ENCODE measurements around the gene PLAGL2.

The PLAGL2 gene

DNA sequence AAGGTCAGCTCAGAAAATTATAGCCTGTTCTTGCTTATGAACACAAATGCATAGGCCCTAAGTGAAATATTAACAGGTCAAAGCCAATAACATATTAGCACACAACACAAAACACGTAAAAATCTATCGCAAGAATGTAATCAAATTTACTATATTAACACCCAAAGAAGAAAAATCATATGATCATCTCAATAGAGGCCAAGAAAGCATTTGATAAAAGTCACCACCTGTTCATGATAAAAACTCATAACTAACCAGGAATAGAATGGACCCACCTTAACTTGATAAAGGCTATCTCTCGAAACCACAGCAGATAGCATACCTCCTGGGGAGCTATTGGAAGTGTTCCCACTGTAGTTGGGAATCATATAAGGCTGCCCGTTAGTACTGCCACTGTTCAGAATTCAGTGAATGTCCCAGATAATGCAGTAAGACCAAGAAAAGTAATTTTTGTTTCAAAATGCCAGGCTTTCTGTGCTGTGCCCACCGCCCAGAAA, 21.8 kb upstream of the PLAGL2 start:
- DNase-seq: no peak

DNA sequence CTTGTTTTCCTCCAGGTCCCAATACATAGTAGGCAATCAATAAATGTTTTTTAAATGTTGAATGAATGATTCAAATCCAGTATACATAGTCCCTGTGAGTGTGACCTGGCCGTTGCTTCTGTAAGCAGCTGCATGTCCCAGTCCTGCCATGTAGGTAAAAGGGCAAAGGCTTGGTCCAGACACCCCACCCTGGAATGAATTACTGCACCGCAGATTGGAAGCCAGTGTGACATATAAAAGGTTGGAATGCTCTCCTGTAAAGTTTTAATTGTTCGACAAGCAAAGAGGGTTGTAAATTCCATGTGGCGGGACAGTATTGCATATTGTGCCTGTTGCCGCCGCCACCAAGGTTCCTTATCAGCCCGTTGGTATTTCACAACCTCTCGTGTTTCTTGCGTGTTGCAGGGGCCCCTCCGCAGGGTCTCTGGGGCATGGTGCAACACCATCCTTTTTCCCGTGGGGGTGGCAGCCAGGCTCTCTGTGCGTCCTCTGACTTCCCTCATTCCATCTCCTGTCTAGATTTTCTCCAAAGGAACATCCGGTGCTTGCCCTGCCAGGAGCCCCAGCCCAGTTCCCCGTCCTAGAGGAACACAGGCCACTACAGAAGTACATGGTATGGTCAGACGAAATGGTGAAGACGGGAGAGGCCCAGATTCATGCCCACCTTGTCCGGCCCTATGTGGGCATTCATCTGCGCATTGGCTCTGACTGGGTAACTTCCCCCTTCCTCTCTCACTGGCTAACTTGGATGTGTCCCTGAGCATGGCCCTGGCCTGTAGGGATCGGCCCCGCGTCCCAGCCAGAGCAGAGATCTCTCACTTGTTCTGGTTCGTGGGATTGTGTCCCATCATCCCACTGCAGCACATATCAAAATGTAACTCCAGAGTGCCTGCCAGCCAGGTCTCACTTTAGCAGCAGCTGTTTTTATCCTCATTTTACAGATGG, 20.5 kb upstream of the PLAGL2 start:
- no peak for DNase-seq

DNA sequence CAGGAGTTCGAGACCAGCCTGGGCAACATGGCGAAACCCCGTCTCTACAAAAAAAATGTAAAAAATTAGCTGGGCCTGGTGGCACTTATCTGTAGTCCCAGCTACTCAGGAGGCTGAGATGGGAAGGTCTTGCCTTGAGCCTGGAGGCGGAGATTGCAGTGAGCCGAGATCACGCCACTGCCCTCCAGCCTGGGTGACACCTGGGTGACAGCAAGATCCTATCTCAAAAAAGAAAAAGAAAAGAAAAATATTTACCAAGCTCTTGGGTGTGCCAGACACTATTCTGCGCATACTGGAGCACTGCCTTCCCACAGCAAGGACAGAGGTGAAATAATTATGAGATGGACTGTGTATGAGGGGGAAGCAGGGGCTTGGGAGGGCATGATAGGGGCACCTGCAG, 19.8 kb upstream of the PLAGL2 start:
- no peak for DNase-seq

DNA sequence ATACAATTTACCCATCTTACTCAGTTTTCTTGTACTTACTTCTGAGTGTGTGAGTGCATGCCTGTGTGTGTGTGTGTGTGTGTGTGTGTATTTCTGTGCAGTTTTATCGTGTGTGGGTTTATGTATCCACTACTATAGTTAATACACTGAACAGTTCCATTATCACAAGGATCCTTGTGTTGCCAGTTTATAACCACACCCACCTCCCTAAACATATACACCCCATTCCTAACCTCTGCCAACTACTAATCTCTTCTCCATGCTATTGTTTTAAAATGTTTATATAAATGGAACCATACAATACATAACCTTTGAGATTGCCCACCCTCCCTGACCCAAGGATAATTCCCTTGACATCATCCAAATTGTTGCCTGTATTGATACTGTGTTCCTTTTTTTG, 18.8 kb upstream of the PLAGL2 start:
- no peak for DNase-seq

DNA sequence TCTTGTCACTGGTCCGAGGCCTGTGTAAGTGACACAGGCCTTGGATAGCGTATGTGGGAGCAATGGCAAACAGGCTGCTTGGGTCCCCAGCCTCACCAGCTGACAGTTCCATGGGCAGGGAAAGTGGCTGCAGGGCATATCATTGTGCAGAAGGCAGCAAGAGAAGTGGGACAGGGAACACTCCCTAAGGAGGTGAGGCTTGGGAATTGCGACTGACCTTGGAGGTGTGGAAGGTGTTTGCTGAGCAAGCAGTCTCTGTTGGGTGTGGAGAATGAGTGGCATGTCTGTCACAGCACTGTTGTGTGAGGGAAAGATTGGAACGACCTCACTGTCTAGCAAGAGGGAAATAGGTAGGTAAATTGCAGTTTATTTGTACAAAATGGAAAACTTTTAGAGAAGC, 16.9 kb upstream of the PLAGL2 start:
- DNase-seq: no peak

DNA sequence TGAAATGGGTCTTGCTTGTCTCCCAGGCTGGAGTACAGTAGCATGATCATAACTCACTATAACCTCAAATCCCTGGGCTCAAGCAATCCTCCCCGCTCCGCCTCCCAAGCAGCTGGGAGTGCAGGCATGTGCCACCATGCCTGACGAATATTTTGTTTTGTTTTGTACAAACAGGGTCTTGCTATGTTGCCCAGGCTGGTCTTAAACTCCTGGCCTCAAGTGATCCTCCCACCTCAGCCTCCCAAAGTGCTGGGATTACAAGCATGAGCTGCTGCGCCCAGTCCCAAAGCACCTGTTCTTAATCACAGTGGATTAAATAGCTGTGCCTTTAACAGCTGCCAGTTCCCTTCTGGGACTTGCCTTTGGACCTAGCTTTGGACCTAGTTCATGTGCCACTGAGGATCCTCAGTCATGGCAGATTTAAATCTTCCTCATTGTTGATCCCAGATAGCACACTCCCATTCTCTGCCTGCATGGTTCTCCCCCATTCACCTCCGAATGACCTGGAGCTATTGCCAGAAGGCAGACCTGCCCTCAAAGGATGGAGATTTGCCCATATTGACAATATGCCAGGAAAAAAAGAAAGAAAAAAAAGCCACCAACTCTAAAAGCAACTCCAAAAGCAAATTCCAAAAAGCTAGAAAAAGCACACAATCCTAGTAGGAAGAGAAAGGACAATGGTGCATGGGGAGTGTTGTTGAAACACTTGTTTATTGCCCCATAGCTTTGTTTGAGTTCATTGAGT, 10.8 kb upstream of the PLAGL2 start:
- no peak for DNase-seq

DNA sequence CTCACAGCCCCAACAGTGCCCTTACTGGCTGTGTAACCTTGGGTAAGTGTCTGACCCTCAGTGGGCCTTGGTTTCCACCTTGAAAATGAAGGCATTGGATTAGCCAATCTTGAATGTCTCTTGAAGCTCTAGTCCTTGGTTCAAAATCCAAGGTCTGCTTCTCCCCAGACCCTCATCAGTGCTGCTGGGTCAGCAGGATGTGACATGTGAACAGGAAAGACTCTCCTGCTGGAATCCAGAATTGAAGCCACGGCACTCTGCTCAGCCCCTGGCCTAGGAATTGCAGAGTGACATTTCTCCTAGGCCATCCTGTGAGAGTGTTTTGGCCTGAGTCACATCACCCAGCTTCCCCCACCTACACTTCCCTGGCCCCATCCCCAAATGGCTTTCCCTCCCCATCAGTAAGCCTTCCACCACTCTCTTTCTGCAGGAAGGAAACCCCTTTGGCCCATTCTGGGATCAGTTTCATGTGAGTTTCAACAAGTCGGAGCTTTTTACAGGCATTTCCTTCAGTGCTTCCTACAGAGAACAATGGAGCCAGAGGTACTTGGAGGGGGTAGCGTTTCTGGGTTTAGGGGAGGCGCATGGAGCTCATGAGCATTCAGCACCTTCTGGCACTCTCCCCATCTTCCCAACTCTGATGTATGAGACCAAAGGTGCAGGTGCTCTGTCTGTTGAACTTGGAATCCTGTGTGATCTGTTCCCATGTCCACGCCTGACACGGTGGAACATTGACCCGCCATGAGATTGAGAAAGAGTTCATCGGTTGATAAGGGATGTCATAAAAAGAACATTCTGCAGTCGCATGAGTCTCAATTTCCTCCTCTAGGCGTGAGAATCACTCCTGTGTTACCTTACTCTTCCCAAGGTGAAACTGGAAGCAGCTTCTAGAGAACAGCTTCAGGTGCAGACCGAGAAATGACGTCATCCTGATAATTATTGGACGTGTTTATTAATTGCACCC, 8.9 kb upstream of the PLAGL2 start:
- no peak for DNase-seq

DNA sequence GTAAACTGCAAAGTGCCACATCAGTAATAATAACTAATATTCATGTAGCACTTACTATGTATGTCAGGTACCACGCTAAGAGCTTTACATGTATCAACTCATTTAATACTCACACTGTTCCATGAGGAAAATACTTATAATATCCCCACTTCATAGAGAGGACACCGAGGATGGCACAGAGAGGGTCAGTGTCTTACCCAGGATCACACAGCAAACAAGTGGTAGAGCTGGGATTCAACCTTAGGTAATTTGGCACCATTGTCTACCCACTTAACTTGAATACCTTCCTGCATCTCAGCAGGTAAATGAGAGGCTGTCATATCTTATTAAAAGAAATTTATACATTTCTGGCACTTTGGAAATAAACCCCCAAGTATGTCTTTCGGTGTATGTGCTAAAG, 8.2 kb upstream of the PLAGL2 start:
- no peak for DNase-seq

DNA sequence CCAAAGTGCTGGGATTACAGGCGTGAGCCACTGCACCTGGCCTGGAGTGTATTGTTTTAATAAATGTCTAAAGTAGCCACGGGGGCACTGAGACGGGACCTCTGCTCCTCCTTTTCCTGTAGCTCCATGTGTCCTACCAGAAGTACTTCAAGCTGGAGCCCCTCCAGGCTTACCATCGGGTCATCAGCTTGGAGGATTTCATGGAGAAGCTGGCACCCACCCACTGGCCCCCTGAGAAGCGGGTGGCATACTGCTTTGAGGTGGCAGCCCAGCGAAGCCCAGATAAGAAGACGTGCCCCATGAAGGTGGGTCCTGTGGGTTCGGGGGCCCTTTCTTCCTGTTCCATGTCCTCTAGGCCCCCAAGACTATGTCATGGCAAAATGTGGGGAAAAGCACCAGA, 7.6 kb upstream of the PLAGL2 start:
- DNase-seq: no peak

DNA sequence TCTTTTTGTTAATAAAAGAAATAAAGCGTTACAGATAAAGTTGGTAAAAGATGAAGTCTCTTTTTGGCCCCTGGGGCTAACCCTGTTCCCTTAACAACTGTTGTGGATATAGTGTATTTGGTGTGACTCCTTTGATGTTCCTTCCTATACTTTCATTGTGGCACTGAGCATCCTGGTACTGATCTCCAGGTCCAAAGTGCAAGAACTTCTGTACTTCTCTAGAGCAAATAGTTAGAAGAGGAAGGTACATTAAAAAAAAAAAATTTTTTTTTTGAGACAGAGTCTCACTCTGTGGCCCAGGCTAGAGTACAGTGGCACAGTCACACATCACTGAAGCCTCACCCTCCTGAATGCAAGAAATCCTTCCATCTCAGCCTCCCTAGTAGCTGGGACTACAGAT, 6.3 kb upstream of the PLAGL2 start:
- DNase-seq: no peak

DNA sequence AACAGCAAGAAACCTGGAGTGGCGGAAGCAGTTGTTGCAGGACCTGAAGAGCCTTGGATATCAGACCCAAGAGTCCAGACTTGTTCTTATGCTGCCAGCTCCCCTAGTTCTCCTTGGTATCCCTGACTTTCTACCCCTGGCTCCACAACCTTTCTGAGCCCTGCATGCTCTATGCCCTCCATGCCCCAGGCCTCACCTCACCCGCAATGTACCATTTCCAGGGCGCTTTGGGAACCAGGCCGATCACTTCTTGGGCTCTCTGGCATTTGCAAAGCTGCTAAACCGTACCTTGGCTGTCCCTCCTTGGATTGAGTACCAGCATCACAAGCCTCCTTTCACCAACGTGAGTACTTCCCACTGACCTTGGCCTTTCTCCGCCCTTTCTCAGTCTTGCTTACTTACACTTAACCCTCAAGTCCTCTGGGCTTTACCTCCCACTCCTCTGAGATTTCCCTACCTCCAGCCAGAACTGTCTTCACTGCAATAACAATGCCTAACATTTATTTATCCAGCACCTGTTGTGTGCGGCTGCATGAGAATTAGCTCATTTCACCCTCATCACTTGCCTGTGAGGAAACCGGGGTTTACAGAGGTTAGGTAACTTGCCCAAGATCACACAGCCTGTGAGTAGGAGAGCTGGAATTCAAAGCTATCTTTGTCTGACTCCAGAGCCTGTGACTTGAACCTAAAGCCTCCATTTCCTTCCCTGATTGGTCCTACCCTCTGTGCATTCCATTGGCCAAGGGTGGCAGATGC, 2.5 kb upstream of the PLAGL2 start:
- DNase-seq: no peak

DNA sequence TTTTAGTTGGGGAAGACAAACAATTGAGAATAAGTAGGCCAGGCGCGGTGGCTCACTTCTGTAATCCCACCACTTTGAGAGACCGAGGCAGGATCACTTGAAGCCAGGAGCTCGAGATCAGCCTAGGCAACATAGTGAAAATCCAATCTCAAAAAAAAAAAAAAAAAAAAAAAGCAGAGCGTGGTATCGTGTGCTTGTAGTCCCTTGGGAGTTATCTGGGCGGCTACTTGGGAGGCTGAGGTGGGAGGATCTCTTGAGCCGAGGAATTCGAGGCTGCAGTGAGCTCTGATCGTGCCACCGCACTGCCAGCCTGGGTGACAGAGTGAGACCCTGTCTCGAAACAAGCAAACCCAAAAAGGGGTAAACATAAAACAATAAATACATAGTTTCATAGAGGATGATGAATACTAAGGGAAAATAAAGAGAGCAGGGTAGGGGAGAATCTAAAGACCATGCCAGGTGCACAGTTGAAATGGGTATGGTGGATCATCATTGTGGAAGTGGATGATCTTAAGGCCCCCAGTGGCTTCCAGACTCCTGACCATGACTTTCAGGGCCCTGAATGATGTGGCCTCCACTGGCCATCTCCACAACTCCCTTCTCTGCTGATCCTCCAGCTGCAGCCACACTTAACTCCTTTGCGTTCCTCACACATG, 1.1 kb upstream of the PLAGL2 start:
- DNase-seq: no peak

DNA sequence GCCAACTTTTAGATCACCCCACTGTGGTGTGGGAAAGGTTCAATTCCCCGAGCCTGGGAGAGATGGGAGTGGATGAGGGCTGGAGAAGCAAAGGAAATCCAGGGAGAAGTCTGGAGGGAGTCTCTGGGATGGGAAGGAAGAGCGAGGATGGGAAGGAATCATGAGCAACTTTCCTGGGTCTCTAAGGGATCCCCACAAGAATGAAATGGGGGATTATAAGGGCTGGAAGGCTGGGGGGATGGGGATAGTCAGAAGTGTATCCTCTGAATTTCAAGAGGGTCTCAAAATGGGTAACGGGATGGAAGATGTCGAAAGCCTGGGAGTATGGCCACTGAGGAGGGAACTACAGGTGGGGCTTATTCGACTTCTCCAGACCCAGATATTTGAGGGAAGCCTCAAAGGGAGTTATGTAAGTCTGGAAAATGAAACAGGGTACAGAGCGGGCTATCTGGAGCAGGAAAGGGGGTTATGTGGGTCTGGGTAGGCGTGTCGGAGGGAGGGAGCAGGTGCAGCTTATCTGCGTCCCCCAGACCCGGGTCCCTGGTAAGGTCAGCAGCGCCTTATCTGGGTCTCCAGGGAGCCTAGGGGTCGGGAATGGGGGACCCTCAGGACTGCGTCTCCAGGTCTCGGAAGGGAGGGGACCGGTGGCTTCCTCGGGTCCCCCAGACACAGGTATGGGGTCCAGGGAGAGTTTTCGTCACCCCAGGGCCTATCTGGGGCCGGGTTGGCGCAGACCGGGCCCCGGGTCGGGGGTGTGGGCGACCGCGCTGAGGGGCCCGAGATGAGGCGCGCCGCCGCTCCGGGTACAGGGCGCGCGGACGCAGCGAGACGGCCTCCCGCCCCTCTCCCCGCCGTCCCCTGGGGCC, 550 bp downstream of the PLAGL2 start:
- no peak for DNase-seq

DNA sequence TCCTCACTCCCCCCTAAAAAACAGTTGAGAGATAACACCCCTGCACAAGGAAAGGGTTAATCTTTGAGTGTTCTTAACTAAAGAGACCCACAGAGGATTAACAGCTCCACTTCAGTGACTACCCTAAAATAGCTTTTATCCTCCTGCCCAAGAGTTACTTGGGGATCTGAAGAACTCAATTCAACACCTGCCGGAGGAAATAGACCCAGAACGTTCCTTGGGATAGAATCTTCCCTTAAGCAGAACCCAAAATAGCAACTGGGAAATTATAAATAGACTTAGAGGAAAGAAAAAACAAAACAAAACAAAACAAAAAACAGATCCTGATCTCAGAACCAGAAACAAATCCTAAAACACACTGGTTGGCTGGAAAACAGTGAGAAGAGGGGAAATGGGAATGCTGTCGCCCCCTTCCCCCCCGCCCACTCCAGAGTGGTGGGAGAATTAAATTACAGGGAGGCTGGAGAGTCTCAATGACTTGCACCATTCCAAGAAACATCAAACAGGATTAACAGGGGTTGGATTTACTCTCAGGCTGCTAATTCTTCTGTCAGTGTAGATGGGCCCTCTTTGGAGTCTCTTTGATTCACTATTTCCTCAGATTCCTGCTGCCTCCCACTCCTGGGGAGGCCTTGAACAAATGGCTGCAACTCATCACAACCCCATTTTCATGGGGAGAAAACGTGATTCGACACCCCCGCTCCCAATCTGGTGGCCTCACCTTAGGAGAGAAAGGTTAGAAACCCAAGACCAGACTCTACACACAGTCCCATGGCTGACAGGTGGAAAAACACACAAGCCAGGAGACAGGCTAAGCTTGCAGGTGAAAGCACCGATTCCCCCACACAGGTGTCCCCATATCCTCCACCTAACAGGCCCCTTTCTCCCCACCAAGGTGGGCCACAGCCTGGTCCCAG, 1.4 kb downstream of the PLAGL2 start:
- DNase-seq: no peak

DNA sequence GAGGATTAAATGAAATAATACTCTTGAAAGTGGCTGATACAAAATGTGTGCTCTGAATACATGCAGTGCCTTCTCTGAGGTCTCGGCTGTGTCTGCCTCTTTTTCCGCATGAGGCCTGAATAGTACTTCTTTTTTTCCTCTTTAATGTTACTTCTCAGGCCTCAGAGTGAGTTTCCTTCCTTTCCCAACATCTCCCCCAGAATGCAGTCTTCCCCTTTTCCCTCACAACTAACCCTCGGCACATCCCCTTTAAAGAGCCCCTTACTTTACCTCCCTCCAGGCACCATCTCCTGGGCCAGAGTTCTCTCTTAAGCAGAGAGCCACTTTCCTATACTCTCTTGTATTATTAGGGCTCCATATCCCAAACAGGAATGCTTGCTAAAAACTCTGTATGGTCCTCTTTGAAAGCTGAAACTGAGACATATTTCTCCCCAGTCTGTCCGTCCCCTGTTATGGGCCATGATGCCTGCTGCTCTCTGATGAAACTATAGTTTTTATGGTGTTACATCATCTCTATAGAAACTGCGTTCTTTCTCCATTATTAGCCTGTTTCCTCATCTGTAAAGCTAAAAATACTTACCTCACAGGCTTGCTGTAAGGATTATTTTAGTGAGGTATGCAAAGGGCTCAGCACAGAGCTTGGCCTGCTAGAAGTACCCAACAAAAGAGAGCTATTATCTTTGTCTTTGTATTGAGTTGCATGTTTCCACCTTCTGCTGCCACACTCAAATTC, 2.3 kb downstream of the PLAGL2 start:
- DNase-seq: no peak

DNA sequence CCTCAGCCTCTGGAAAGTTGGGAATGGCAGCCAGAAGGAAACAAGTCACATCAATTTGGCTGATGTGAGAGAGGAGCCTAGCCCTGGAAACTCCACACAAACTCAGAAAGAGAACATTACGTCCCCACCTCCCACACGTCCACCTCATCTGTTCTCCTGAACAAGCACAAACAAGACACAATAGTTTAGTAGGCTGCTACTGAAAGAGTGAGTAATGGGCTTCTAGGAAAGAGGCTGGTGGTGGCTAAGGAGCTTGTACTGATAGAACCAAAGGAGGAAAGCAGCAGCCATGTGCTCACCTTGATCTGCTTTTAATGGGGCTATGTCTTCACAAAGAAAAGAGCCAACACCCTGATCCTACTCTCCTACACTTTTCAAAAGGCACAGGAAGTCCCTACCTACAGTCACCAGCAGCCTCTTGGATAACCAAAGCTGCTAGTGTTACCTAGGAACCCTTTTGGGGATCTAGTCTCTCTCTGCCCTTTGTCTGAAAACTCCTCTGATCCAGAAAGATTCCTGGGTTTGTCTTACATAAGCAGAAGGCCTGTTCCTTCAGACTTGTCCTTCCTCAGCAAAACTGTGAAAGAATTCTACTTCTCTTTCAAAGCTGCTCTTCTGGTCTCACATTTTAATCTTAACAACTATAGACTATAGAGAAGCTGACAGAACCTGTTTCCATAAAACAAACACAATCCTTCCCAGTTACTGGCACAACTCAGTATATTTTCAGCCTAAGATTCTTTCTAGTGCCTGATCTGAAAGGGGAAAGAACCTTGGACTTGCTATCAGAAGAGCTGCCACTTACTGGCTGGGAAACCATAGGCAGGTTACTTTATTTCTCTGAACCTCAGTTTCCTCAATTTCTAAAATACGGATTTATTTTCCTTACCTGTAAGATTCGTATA, 3.1 kb downstream of the PLAGL2 start:
- no peak for DNase-seq

DNA sequence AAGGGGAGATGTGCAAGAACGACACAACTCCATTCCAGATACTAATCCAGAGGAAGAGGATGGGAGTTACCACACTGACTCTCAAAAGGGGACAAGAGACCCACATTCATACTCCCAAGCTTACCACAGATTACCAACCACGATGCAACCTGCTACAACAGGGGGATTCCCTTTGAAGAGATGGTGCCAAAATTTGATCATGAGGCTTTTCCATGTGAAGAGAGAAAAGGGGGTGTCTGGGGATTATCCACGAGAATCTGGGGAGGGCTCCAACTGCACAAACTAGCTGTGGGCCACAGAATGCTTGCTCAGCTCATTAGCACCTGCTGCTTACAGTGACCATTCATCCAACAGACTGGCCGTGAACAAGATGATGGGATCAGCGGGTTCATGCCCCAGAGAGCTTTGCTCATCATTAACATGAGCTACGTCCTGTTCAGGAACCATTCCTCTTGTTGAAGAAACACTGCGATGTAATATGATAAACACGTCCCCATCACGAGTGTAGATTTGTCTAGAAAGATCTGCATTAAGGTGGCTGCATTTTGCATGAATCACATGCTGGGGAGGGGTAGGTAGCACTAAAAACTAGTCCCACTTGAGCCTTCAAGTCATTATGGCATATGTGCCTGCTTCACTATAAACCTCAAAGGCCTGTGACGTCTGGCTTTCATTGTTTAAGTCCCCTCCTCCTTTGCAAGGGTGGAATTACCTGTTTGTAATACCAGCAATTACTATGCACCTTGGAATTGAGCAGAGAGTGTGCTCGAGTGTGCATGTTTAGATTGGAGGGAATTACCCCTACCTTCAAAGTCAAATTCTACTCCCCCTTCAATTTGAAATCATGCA, 4.0 kb downstream of the PLAGL2 start:
- DNase-seq: no peak
